ENCODE results near the gene SIGLEC8. TPM values are rescaled to one million over a fixed set of nuclear protein-coding genes. Genes with fewer than 3 reads are reported as not detected.

SIGLEC8 gene
- total RNA-seq, 1 donor from 2014 or later, result not detected

GRCh38 chr19:51473009-51473707 is 14.9 kb upstream of the SIGLEC8 start:
- H3K4me3 Mint-ChIP-seq (ENCODE audit: unreplicated experiment), result no peak overlapping the region
- no peak overlapping the region for H3K27ac Mint-ChIP-seq (ENCODE audit: unreplicated experiment)
- H3K4me1 Mint-ChIP-seq (ENCODE audit: unreplicated experiment), result no peaks in the 10 kb centered on the region
- no peaks in the 10 kb centered on the region for H3K36me3 Mint-ChIP-seq (ENCODE audit: unreplicated experiment)
- H3K9me3 Mint-ChIP-seq (ENCODE audit: unreplicated experiment), result peaks cover 4% of the 10 kb centered on the region
- peak; percentile 82 for TF ChIP-seq CTCF (IDR thresholded peaks at IDR 0.05)
- DNase-seq (ENCODE audit: extremely low spot score, unreplicated experiment), result no peak
- no peaks in the 10 kb centered on the region for H3K27me3 Mint-ChIP-seq (ENCODE audit: unreplicated experiment)

DNA sequence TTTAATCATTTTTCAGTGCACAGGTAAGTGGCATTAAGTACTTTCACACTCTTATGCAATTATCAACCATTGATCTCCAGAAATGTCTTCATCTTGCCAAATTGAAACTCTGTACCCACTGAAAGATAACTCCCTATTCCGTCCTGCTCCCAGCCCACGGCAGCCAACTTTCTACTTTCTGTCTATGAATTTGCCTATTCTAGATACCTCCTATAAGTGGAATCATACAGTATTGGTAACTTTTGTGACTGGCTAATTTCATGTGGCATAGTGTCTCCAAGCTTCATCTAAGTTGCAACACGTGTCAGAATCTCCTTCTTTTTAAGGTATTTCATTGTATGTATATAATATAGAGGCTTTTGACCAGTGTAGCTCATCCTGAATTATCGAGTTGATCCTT is 14.4 kb upstream of the SIGLEC8 start:
- DNase-seq (ENCODE audit: extremely low spot score, unreplicated experiment), result no peak
- H3K4me3 Mint-ChIP-seq (ENCODE audit: unreplicated experiment), result no peak overlapping the region
- no peak overlapping the region for H3K27ac Mint-ChIP-seq (ENCODE audit: unreplicated experiment)
- no peak for TF ChIP-seq CTCF (IDR thresholded peaks at IDR 0.05)
- peaks cover 3% of the 10 kb centered on the region for H3K9me3 Mint-ChIP-seq (ENCODE audit: unreplicated experiment)
- no peaks in the 10 kb centered on the region for H3K36me3 Mint-ChIP-seq (ENCODE audit: unreplicated experiment)
- H3K27me3 Mint-ChIP-seq (ENCODE audit: unreplicated experiment), result no peaks in the 10 kb centered on the region
- no peaks in the 10 kb centered on the region for H3K4me1 Mint-ChIP-seq (ENCODE audit: unreplicated experiment)

GRCh38 chr19:51471527-51471926 is 13.3 kb upstream of the SIGLEC8 start:
- no peak for DNase-seq (ENCODE audit: extremely low spot score, unreplicated experiment)
- no peaks in the 10 kb centered on the region for H3K9me3 Mint-ChIP-seq (ENCODE audit: unreplicated experiment)
- no peak for TF ChIP-seq CTCF (IDR thresholded peaks at IDR 0.05)
- no peak overlapping the region for H3K27ac Mint-ChIP-seq (ENCODE audit: unreplicated experiment)
- no peaks in the 10 kb centered on the region for H3K27me3 Mint-ChIP-seq (ENCODE audit: unreplicated experiment)
- H3K4me3 Mint-ChIP-seq (ENCODE audit: unreplicated experiment), result no peak overlapping the region
- no peaks in the 10 kb centered on the region for H3K36me3 Mint-ChIP-seq (ENCODE audit: unreplicated experiment)
- H3K4me1 Mint-ChIP-seq (ENCODE audit: unreplicated experiment), result no peaks in the 10 kb centered on the region

- Mint-ChIP-seq H3K4me3 (ENCODE audit: unreplicated experiment) (no peak overlapping the region), H3K27me3 (ENCODE audit: unreplicated experiment) (no peaks in the 10 kb centered on the region), H3K9me3 (ENCODE audit: unreplicated experiment) (no peaks in the 10 kb centered on the region), H3K36me3 (ENCODE audit: unreplicated experiment) (no peaks in the 10 kb centered on the region), H3K4me1 (ENCODE audit: unreplicated experiment) (no peaks in the 10 kb centered on the region), H3K27ac (ENCODE audit: unreplicated experiment) (no peak overlapping the region)
- no peak for DNase-seq (ENCODE audit: extremely low spot score, unreplicated experiment)
- TF ChIP-seq CTCF (IDR thresholded peaks at IDR 0.05), result no peak
Measured at GRCh38 chr19:51470966-51471365, 12.7 kb upstream of the SIGLEC8 start.

- no peak for TF ChIP-seq CTCF (IDR thresholded peaks at IDR 0.05)
- Mint-ChIP-seq H3K4me1 (ENCODE audit: unreplicated experiment) (no peaks in the 10 kb centered on the region), H3K27ac (ENCODE audit: unreplicated experiment) (no peak overlapping the region), H3K36me3 (ENCODE audit: unreplicated experiment) (no peaks in the 10 kb centered on the region), H3K9me3 (ENCODE audit: unreplicated experiment) (peaks cover 5% of the 10 kb centered on the region), H3K27me3 (ENCODE audit: unreplicated experiment) (no peaks in the 10 kb centered on the region), H3K4me3 (ENCODE audit: unreplicated experiment) (no peak overlapping the region)
- no peak for DNase-seq (ENCODE audit: extremely low spot score, unreplicated experiment)
Measured at GRCh38 chr19:51469629-51470028, 11.4 kb upstream of the SIGLEC8 start.
